ENCODE results near the gene YIPF2.

Gene YIPF2

DNA sequence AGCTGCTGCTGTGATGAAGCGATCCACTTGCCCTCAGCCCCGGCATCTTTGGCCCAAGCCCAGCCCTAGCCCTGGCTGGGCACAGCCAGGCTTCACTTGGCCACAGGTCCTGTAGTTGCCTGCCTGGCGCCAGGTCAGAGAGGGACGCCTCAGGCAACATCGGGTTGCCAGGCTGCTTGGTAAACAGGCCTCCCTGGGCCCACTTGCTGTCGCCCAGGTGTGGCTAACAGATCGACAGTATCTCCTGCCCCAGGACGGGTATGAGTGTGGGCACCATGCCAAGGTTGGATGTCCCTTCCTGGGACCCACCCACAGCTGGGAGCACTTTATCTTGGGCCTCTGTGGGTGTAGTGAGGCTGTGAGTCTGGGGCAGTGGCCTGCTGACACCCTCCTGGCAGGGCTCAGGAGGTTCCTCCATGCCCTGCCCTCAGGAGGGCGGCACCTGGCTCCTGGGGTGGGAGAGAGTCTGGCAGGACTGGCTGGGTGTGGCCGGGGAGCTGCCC, 29.2 kb downstream of the YIPF2 start:
- Histone ChIP-seq H3K27ac (ENCODE audit: low read length) (no peak overlapping the region), H3K36me3 (replicated peaks; ENCODE audit: low read depth, low read length) (peaks cover 5% of the 10 kb centered on the region), H3K9me3 (ENCODE audit: insufficient read depth, low read length) (no peaks in the 10 kb centered on the region), H3K9ac (ENCODE audit: low read length) (no peak overlapping the region), H4K20me1 (ENCODE audit: insufficient read depth, low read length) (peaks cover 70% of the 10 kb centered on the region), H3K27me3 (ENCODE audit: low read depth, low read length) (no peaks in the 10 kb centered on the region), H3K4me3 (ENCODE audit: low read length) (no peak overlapping the region), H2AFZ (ENCODE audit: low read depth, low read length) (no peak overlapping the region), H3K79me2 (ENCODE audit: low read length) (peaks cover 89% of the 10 kb centered on the region), H3K4me2 (ENCODE audit: low read length) (no peak overlapping the region), H3K4me1 (ENCODE audit: low read length) (no peaks in the 10 kb centered on the region)
- TF ChIP-seq EZH2phosphoT487 (IDR thresholded peaks at IDR 0.05; ENCODE audit: low read depth) = no peak
- TF ChIP-seq, protein P1, sequence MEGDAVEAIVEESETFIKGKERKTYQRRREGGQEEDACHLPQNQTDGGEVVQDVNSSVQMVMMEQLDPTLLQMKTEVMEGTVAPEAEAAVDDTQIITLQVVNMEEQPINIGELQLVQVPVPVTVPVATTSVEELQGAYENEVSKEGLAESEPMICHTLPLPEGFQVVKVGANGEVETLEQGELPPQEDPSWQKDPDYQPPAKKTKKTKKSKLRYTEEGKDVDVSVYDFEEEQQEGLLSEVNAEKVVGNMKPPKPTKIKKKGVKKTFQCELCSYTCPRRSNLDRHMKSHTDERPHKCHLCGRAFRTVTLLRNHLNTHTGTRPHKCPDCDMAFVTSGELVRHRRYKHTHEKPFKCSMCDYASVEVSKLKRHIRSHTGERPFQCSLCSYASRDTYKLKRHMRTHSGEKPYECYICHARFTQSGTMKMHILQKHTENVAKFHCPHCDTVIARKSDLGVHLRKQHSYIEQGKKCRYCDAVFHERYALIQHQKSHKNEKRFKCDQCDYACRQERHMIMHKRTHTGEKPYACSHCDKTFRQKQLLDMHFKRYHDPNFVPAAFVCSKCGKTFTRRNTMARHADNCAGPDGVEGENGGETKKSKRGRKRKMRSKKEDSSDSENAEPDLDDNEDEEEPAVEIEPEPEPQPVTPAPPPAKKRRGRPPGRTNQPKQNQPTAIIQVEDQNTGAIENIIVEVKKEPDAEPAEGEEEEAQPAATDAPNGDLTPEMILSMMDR (IDR thresholded peaks at IDR 0.05; ENCODE audit: low read depth, low read length) = no peak

GRCh38 chr19:10898633-10899032, 29.8 kb downstream of the YIPF2 start:
- peaks cover 5% of the 10 kb centered on the region for H3K36me3 ChIP-seq (replicated peaks; ENCODE audit: low read depth, low read length)

DNA sequence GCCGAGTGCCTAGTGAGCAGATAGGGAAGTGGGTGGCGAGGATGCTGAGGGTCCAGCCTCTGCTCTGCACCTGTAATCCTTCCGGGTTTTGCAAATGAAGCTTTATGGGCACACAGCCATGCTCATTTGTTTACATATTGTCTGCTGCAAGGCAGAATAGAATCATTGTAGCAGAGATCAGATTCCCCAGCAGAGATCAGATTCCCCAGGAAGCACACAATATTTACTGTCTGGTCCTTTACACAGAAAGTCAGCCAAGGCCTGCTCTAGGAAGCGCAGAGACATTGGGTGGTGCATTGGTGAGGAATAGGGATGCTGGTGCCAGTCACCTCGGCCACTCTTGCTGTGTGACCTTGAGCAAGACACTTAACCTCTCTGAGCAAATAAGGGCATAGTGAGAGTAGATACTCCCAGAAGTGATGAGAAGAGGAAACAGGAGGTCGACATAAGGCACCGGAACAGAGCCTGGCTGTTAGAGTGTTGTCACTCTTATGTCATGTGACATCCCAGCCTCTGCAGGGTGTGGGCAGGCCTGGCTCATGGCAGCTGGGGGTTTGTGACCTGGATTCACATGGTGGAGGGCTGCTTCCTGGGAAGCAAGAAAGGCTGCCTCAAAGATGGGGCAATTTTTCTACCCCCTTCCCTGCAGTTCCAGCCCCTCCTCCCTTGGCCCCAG, 31.4 kb downstream of the YIPF2 start:
- TF ChIP-seq EZH2phosphoT487 (IDR thresholded peaks at IDR 0.05; ENCODE audit: low read depth) = no peak
- TF ChIP-seq, protein P1 (IDR thresholded peaks at IDR 0.05; ENCODE audit: low read depth, low read length) = no peak
- Histone ChIP-seq H3K4me2 (ENCODE audit: low read length) (no peak overlapping the region), H3K36me3 (replicated peaks; ENCODE audit: low read depth, low read length) (no peaks in the 10 kb centered on the region), H3K27me3 (ENCODE audit: low read depth, low read length) (no peaks in the 10 kb centered on the region), H2AFZ (ENCODE audit: low read depth, low read length) (no peak overlapping the region), H3K79me2 (ENCODE audit: low read length) (peaks cover 87% of the 10 kb centered on the region), H3K27ac (ENCODE audit: low read length) (no peak overlapping the region), H3K4me3 (ENCODE audit: low read length) (no peak overlapping the region), H3K4me1 (ENCODE audit: low read length) (no peaks in the 10 kb centered on the region), H3K9ac (ENCODE audit: low read length) (no peak overlapping the region), H4K20me1 (ENCODE audit: insufficient read depth, low read length) (peaks cover 68% of the 10 kb centered on the region), H3K9me3 (ENCODE audit: insufficient read depth, low read length) (no peaks in the 10 kb centered on the region)

More at GRCh38 chr19:10898633-10899032, 29.8 kb downstream of the YIPF2 start:
- H3K4me1 ChIP-seq (ENCODE audit: low read length) = no peaks in the 10 kb centered on the region
- H3K4me2 ChIP-seq (ENCODE audit: low read length) = no peak overlapping the region
- H3K79me2 ChIP-seq (ENCODE audit: low read length) = peaks cover 89% of the 10 kb centered on the region
- H4K20me1 ChIP-seq (ENCODE audit: insufficient read depth, low read length) = peaks cover 70% of the 10 kb centered on the region
- no peaks in the 10 kb centered on the region for H3K27me3 ChIP-seq (ENCODE audit: low read depth, low read length)
- no peak overlapping the region for H2AFZ ChIP-seq (ENCODE audit: low read depth, low read length)
- H3K27ac ChIP-seq (ENCODE audit: low read length) = no peak overlapping the region
- H3K9ac ChIP-seq (ENCODE audit: low read length) = no peak overlapping the region
- TF ChIP-seq, protein P1 (IDR thresholded peaks at IDR 0.05; ENCODE audit: low read depth, low read length) = no peak
- no peak for TF ChIP-seq EZH2phosphoT487 (IDR thresholded peaks at IDR 0.05; ENCODE audit: low read depth)
- H3K9me3 ChIP-seq (ENCODE audit: insufficient read depth, low read length) = no peaks in the 10 kb centered on the region
- no peak overlapping the region for H3K4me3 ChIP-seq (ENCODE audit: low read length)

DNA sequence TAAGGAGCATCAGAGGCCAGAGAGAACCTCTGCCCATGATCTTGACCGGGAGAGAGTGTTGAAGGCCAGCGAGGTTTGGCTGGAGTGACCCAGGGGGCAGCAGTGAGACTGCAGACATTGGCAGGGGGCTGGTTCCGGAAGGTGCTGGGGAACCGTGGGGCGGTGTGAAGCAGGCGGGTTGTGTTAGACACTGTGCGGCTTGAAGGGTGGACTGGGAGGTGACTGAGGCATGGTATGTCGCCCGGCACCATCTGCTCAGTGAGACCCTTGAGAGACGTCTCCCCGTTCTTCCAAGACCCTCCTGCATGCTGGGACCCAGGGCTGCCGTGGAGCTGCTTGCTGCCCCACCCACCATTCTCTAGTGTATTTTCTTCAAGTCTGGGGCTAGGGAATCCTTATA, 32.5 kb downstream of the YIPF2 start:
- H3K9ac ChIP-seq (ENCODE audit: low read length) = no peak overlapping the region
- no peaks in the 10 kb centered on the region for H3K4me1 ChIP-seq (ENCODE audit: low read length)
- H3K4me3 ChIP-seq (ENCODE audit: low read length) = no peak overlapping the region
- H3K4me2 ChIP-seq (ENCODE audit: low read length) = no peak overlapping the region
- no peaks in the 10 kb centered on the region for H3K36me3 ChIP-seq (replicated peaks; ENCODE audit: low read depth, low read length)
- peaks cover 87% of the 10 kb centered on the region for H3K79me2 ChIP-seq (ENCODE audit: low read length)
- no peak for TF ChIP-seq EZH2phosphoT487 (IDR thresholded peaks at IDR 0.05; ENCODE audit: low read depth)
- TF ChIP-seq, protein P1 (IDR thresholded peaks at IDR 0.05; ENCODE audit: low read depth, low read length) = no peak
- H4K20me1 ChIP-seq (ENCODE audit: insufficient read depth, low read length) = peaks cover 74% of the 10 kb centered on the region
- H3K27me3 ChIP-seq (ENCODE audit: low read depth, low read length) = no peaks in the 10 kb centered on the region
- H2AFZ ChIP-seq (ENCODE audit: low read depth, low read length) = no peak overlapping the region
- no peaks in the 10 kb centered on the region for H3K9me3 ChIP-seq (ENCODE audit: insufficient read depth, low read length)
- H3K27ac ChIP-seq (ENCODE audit: low read length) = no peak overlapping the region

Data from OCI-LY3 (cell line).